Keratinocyte (primary cell): ENCODE results near the gene SBSN. TPM values are rescaled to one million over a fixed set of nuclear protein-coding genes. Genes with fewer than 3 reads are reported as not detected.

Experiments used
- DNase-seq: peaks from one replicate; pipeline ENCODE4 v3.0.0-alpha.2; 2011; ENCODE audit warnings: low read depth, missing footprints, low spot score
- FAIRE-seq: peaks from 2 replicates; lab custom pipeline; 2011; peaks lifted over from hg19 to GRCh38; lab: Jason Lieb, UNC
- H2AFZ ChIP-seq: 2 replicates; pipeline ENCODE4 v1.6.0; 2012; ENCODE audit warnings: low read length, control low read depth, inconsistent platforms; ENCODE audit not compliant: control insufficient read depth
- H3K27ac ChIP-seq: 2 replicates; pipeline ENCODE4 v1.5.1; 2011; ENCODE audit warnings: low read length; ENCODE audit not compliant: control insufficient read depth, insufficient read depth
- H3K27me3 ChIP-seq: 3 replicates; pipeline ENCODE4 v1.6.0; 2011; ENCODE audit warnings: low read length; ENCODE audit not compliant: control insufficient read depth, insufficient read depth; ENCODE audit errors: extremely low read depth
- H3K36me3 ChIP-seq, 2 experiments: 2 replicates in 1 of 2; 3 replicates in 1 of 2; pipeline ENCODE4 v1.5.1; 2011; ENCODE audit warnings: low read length in 2 of 2, mild to moderate bottlenecking in 1 of 2; ENCODE audit not compliant: control insufficient read depth in 2 of 2, insufficient read depth in 2 of 2; ENCODE audit errors: extremely low read depth in 1 of 2
- H3K4me1 ChIP-seq: 3 replicates; pipeline ENCODE4 v1.5.1; 2011; ENCODE audit warnings: low read length; ENCODE audit not compliant: control insufficient read depth, insufficient read depth; ENCODE audit errors: extremely low read depth
- H3K4me2 ChIP-seq: 3 replicates; pipeline ENCODE4 v1.6.0; 2011; ENCODE audit warnings: low read depth, low read length; ENCODE audit not compliant: control insufficient read depth, insufficient read depth; ENCODE audit errors: extremely low read depth
- H3K4me3 ChIP-seq, 3 experiments: fragments of 200-600 bp in 1 of 3; sonication (generic) in 1 of 3; 2 replicates in 2 of 3; 3 replicates in 1 of 3; pipeline ENCODE4 v1.5.1; 2011 to 2016; ENCODE audit warnings: low read length in 3 of 3, mild to moderate bottlenecking in 3 of 3, control low read depth in 2 of 3, inconsistent platforms in 1 of 3, low read depth in 1 of 3, mixed read lengths in 1 of 3, mixed run types in 1 of 3, moderate library complexity in 1 of 3; ENCODE audit not compliant: control insufficient read depth in 2 of 3, insufficient read depth in 2 of 3; ENCODE audit errors: extremely low read depth in 1 of 3
- H3K79me2 ChIP-seq: 2 replicates; pipeline ENCODE4 v1.6.0; 2012; ENCODE audit warnings: low read length; ENCODE audit not compliant: control insufficient read depth, insufficient read depth
- H3K9ac ChIP-seq: 3 replicates; pipeline ENCODE4 v1.6.0; 2011; ENCODE audit warnings: low read length; ENCODE audit not compliant: control insufficient read depth, insufficient read depth; ENCODE audit errors: extremely low read depth
- H3K9me1 ChIP-seq: 3 replicates; pipeline ENCODE4 v1.6.0; 2011; ENCODE audit warnings: low read length; ENCODE audit not compliant: control insufficient read depth, insufficient read depth; ENCODE audit errors: extremely low read depth
- H3K9me3 ChIP-seq: 2 replicates; pipeline ENCODE4 v1.5.1; 2012; ENCODE audit warnings: low read depth, low read length; ENCODE audit not compliant: control insufficient read depth
- H4K20me1 ChIP-seq: 3 replicates; pipeline ENCODE4 v1.6.0; 2011; ENCODE audit warnings: low read length; ENCODE audit not compliant: control insufficient read depth, insufficient read depth; ENCODE audit errors: extremely low read depth
- EZH2 ChIP-seq: IDR thresholded peaks from one replicate; pipeline ENCODE4 v1.6.1; 2012; ENCODE audit warnings: inconsistent platforms, mild to moderate bottlenecking, low read length, moderate library complexity
- dilution Hi-C: fragments of 300-500 bp; cut with MboI; formaldehyde crosslinking; loops from one replicate; pipeline ENCODE4 v1.7.0; 2020; ENCODE audit warnings: low sequenced_read_pairs; ENCODE audit not compliant: extremely low pct_ligation_motif_present
- polyA plus RNA-seq, 5 experiments: library from polyadenylated mRNA; depleted of rRNA in 3 of 5; stranded (reverse) in 3 of 5; stranded (forward) in 1 of 5; unstranded in 1 of 5; fragments of >200 nt; gene quantifications; 1 replicate in 1 of 5; 2 replicates in 3 of 5; 3 replicates in 1 of 5; pipeline versions ENCODE4 v1.2.1 to v1.2.3, GENCODE V29; 2011 to 2012; ENCODE audit warnings: missing spikeins in 2 of 5, low read depth in 1 of 5, low replicate concordance in 1 of 5
- TF ChIP-seq, protein P1 (sequence below), 3 experiments: IDR thresholded peaks in 1 of 3; conservative IDR thresholded peaks in 1 of 3; optimal IDR thresholded peaks in 1 of 3; 2 replicates in 2 of 3; 3 replicates in 1 of 3; pipeline versions ENCODE3 to v1.5.1; 2011; ENCODE audit warnings: low read length in 3 of 3, mild to moderate bottlenecking in 3 of 3, moderate library complexity in 2 of 3, control low read depth in 1 of 3, inconsistent platforms in 1 of 3; ENCODE audit not compliant: insufficient read depth in 2 of 3; ENCODE audit errors: extremely low read depth in 1 of 3

The SBSN gene
- polyA plus RNA-seq, 1 donor (not counting 4 experiments of a cell fraction or from before 2014, with no cell fraction given) = 49.0 TPM

DNA sequence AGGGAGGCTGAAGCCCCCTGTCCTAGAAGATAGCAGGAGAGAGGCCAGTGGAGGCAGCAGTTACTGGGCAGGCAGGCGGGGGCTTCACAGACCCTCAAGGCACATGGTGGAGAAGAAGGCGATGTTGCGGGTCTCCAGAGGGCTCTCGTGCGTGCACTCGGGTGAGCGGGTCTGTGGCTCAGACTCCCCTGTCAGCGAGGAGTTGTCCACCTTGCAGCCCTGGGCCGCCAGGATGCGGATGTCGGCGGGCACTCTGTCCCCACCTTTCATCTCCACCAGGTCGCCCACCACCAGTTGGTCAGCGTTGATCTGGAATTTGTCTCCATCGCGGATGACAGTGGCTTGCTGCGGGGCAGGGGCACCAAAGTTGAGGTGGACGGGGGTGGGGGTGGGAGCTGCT lies 32.2 kb upstream of the SBSN start:
- Histone ChIP-seq H3K4me3 (no peak overlapping the region), H3K27ac (no peak overlapping the region), H3K9ac (no peak overlapping the region), H3K79me2 (no peaks in the 10 kb centered on the region), H3K36me3 (no peaks in the 10 kb centered on the region), H3K4me1 (no peaks in the 10 kb centered on the region), H3K9me3 (no peaks in the 10 kb centered on the region), H4K20me1 (no peaks in the 10 kb centered on the region), H3K27me3 (peaks cover 23% of the 10 kb centered on the region), H2AFZ (no peak overlapping the region), H3K9me1 (no peaks in the 10 kb centered on the region), H3K4me2 (no peak overlapping the region)
- TF ChIP-seq, protein P1, sequence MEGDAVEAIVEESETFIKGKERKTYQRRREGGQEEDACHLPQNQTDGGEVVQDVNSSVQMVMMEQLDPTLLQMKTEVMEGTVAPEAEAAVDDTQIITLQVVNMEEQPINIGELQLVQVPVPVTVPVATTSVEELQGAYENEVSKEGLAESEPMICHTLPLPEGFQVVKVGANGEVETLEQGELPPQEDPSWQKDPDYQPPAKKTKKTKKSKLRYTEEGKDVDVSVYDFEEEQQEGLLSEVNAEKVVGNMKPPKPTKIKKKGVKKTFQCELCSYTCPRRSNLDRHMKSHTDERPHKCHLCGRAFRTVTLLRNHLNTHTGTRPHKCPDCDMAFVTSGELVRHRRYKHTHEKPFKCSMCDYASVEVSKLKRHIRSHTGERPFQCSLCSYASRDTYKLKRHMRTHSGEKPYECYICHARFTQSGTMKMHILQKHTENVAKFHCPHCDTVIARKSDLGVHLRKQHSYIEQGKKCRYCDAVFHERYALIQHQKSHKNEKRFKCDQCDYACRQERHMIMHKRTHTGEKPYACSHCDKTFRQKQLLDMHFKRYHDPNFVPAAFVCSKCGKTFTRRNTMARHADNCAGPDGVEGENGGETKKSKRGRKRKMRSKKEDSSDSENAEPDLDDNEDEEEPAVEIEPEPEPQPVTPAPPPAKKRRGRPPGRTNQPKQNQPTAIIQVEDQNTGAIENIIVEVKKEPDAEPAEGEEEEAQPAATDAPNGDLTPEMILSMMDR (optimal IDR thresholded peaks at IDR 0.05 in 1 of 3, IDR thresholded peaks at IDR 0.05 in 1 of 3, conservative IDR thresholded peaks at IDR 0.05 in 1 of 3; ENCODE audit: extremely low read depth in 1 of 3, insufficient read depth in 2 of 3, low read length in 3 of 3) = no peak
- TF ChIP-seq EZH2 = no peak
- DNase-seq (no peak), FAIRE-seq (no peak)
- dilution Hi-C loops = no loop called here

DNA sequence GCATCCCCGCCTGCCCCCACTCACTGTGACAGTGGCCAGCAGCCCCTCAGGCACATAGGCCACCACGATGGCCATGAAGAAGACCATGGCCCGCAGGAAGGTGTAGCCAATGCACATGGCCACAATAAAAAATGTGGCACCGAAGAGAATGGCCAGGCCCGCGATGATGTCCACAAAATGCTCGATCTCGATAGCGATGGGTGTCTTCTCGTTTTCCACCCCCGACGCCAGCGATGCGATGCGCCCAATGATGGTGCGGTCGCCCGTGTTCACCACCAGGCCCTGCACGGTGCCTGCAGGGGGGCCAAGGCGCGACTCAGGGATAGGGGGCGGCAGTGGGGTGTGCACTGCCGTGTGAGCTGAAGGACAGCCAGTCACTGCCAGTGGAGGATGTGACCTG lies 31.7 kb upstream of the SBSN start:
- Histone ChIP-seq H3K9ac (no peak overlapping the region), H3K9me1 (no peaks in the 10 kb centered on the region), H3K4me1 (no peaks in the 10 kb centered on the region), H3K4me2 (no peak overlapping the region), H2AFZ (no peak overlapping the region), H3K4me3 (no peak overlapping the region), H3K27ac (no peak overlapping the region), H3K79me2 (no peaks in the 10 kb centered on the region), H3K27me3 (peaks cover 23% of the 10 kb centered on the region), H3K9me3 (no peaks in the 10 kb centered on the region), H3K36me3 (no peaks in the 10 kb centered on the region), H4K20me1 (no peaks in the 10 kb centered on the region)
- no peak for TF ChIP-seq EZH2
- TF ChIP-seq, protein P1 (optimal IDR thresholded peaks at IDR 0.05 in 1 of 3, IDR thresholded peaks at IDR 0.05 in 1 of 3, conservative IDR thresholded peaks at IDR 0.05 in 1 of 3; ENCODE audit: extremely low read depth in 1 of 3, insufficient read depth in 2 of 3, low read length in 3 of 3) = no peak
- DNase-seq (no peak), FAIRE-seq (no peak)
- dilution Hi-C loops = loop anchor here (5.0 kb wide), 1 partner anchor 48 kb away; no protein-coding TSS in a partner anchor
